Activated CD4-positive, alpha-beta T cell treated with anti-CD3 and anti-CD28 coated beads, Interleukin-2, amount 50 U/mL, for 48 hours (primary cell): ENCODE data around the gene SLC35A3.
"Not testable (repeated sequence)": the region's sequence is repeated elsewhere in the genome, so short reads cannot be mapped to it uniquely, and the experiment has no call there.

ENCODE experiments used
- DNase-seq, 2 experiments: peaks; one replicate each; pipeline ENCODE4 v3.0.0-alpha.2; 2020

SLC35A3 gene

DNA sequence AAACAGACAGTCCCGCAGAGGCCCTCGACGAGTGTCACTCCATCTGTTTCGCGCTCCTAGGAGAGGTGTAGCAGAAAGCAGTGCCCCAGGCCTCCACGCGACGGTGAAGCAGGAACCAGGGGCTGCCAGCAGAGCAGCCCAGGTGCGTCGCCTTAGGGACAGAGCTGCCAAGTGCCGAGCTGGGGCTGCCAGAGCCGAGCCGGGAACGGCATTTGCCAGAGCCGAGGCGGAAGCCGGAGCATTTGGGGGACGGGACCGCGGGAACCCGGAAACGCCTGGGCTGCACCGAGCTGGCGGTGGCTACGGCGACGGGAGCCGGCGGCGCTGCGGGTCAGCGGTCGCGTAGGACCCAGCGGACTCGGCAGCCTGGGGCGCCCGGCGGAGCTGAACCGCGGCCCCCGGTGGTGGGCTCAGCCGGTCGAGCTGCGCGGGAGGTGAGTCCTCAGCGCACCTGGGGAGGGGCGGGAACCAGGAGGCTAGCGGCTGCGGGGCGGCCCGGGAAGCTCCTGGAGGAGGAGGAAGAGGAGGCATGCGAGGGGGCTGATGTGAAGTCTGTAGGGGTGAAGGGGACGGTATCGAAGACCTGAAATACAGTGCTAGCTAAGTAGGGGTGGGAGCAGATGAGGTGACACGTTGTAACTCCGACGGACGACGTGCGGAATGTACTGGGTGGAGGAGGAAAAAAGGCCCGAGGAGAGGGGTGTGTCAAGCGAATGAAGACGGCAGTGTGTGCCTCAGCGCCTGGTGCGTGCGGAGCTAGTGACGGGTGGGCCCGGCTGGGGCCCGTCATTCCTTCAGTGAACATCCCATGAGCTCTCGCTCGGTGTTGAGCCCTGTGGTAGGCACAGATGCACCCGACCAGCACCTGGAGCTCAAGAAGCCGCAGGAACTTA is at the start of gene SLC35A3:
TSS of gene SLC35A3 (plus strand) at position 268 of the 893 bp plus-strand sequence. CDS start 23,559 bp downstream, outside the sequence.
- peak; percentile 82 to 88 for DNase-seq

DNA sequence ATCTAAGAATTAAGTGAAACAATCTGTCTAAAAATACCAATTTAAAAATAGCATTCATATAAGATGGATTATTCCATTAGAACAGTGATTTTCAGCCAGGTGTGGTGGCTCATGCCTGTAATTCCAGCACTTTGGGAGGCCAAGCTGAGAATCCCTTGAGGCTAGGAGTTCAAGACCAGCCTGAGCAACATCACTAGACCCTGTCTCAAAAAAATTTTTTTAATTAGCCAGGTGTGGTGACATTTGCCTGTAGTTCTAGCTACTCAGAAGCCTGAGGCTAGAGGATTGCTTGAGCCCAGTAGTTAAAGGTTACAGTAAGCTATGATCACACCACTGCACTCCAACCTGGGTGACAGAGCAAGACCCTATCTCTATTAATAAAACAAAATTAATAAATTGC is 35.0 kb upstream of the SLC35A3 start:
- no peak for DNase-seq

DNA sequence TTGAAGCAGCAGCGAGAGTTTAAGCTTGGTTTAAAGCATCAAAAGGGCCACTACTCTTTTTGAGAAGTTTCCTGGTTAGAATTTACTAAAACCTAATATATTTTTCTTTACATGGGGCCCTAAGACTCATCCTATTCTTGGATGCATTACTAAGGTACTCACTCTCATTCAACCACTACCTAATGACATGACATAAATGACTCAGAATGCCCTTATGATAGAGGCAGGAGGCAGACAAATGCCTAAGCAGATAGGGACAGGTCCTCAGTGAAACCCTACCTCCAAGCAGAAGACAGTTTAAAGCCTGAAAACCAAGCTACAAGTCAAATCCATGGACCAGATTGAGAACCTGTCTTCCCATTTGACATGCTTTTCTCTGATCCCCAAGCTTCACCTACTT is 34.3 kb upstream of the SLC35A3 start:
- DNase-seq: no peak

DNA sequence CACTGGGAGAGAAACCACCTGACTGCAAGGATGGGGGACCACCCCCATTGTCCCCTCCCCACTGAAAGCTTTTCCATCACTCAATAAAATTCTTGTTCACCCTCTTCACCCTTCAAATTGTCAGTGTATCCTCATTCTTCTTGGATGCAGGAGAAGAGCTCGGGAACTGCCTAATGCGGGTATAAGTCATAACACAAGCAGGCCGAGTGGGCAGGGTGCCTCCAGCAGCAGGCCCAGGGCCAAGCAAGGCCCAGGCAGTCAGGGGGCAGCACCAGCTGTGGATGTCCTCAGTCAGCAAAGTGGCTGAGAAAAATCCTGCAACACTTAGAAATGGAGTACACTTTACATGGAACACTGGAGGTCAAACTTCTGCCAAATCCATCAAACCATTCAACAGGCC is 33.7 kb upstream of the SLC35A3 start:
- no peak for DNase-seq

DNA sequence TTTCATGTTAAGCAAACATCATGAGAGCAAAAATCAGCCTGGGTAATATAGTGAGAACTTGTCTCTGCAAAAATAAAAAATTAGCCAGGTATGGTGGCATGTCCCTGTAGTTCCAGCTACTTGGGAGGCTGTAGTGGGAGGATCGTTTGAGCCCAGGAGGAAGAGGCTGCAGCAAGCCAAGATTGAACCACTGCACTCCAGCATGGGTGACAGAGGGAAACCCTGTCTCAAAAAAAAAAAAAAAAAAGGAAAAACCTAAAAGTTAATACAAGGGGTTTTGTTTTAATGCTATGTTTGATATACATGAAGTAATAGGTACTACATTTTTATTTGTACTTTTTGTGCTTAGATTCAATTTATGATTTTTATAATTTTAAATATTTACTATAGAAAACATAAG is 27.1 kb upstream of the SLC35A3 start:
- DNase-seq: no peak

DNA sequence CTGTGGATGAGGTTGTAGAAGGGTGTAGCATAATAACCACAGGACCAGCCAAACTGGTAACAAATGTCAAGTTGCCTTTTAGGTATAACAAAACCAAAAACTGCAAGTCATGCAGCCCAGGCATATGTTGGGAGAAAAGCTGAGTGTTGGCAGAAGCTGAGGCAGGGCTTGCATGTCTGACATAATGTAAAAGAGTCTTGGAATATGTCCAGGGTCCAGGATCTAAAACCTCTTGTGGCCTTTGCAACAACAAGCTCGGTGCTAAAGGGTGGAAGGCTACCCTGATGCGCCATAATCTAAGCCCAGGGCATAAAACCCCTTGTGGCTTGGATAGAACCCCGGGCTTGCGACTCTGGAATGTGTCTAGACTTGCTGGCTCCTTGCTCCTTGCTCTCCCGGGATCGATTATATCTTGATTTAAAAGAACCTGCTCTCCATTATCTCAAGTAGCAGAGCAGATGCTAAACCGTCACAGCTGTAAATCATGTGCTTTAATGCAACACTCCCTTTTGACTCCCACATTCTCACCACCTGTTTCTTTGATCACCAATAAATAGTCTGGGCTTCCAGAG is 26.5 kb upstream of the SLC35A3 start:
- DNase-seq: no peak

DNA sequence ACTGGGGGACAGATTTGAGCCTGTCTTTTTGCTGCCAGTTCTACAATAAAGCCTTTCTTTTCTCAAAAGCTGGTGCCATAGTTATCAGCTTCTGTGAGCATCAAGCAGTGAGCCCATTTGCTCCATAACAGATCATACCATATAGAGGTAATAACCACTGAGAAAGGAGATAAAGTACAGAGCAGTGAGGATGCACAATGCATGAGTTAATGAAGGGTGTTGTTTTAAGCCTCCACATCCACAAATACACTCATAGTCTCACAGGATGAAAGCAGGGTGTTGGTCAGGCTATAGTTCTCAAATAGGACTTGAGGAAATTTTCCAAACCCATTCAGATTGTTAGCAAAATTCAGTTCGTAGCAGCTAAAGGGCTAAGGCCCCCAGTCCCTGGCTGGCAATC is 25.6 kb upstream of the SLC35A3 start:
- DNase-seq: no peak

DNA sequence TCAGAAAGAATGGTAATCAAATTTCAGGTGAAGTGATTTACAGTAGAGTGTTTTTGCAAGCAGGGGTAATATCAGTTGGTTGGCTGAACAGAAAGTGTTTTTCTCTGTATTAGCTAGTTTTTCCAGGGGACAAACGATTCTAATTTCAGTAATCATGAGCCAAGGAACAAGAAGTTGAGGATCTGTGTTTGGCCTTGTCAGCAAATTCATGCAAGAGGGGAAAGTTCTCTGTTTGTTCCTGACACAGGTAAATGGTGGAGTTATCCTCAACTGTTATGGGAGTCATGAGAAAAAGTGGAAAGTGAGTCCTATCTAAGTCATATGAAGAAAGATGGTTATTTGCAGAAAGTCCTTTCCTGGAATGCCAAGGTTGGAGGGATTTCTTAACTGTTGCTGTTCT is 24.6 kb upstream of the SLC35A3 start:
- DNase-seq: no peak

DNA sequence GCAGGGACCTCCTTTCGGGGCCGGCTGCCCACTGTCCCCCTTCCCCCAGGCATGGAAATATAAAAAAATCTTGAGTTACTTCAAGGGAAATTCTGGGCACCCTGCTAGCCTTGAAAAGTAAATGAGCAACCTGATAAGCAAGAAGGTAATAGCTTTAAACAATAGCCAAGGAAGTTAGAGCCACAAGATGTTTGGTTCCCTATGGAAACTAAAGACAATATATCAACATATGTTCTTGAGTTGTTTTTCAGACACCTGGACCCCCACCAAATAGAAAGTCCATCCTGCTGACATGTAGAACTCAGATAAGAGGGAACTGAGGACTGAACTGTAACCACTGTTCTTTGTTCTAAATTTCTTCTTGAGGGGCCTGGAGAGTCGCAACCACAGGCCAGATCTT is 19.3 kb upstream of the SLC35A3 start:
- no peak for DNase-seq

DNA sequence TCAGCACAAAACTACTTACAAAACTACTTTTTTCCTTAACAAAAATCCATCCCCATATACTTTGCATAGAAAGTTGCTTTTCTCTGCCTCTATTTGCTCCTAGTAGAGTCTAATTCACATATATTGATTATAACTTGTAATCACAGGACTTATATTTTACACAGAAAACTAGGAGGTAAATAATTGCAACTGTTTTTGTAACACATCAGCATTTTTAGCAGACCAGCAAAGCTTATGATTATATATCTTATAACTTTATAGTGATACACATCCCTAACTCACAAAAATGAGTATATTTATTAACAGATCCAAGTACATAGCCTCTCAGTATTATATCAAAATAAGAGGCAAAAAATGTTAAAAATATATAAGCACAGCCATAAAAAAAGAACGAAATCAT is 17.3 kb upstream of the SLC35A3 start:
- no peak for DNase-seq

DNA sequence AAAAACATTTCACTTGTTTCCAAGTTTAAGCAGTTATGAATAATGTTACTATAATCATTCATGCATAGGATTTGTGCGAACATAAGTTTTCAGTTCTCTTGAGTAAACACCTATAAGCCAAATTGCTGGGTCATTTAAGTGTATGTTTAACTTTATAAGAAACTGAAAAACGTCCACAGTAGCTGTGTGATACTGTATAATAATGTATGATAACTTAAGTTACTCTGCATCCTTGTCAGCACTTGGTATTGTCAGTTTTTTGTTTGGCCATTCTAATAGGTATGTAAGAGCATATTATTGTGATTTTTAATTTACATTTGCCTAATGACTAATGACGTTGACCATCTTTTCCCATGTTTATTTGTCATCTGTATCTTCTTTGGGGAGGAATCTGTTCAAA is 14.4 kb upstream of the SLC35A3 start:
- no peak for DNase-seq

DNA sequence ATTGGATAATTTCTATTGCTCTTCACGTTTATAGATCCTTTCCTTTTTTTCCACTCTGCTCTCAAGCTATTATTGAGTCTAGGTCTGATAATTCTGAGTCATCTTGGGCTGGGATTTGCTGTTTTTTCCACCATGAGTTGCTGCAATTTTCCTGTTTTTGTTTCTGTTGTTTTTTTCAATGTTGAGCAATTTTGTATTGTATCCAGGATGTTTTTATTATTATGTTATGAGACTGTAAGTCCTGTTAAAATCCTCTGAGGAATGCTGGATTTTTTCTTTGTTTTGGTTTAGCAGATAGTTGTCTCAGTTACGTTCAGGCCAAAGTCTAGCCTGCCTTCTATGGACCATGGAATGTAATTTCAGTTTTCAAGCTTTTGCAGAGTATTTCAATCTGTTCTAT is 13.0 kb upstream of the SLC35A3 start:
- DNase-seq: no peak

DNA sequence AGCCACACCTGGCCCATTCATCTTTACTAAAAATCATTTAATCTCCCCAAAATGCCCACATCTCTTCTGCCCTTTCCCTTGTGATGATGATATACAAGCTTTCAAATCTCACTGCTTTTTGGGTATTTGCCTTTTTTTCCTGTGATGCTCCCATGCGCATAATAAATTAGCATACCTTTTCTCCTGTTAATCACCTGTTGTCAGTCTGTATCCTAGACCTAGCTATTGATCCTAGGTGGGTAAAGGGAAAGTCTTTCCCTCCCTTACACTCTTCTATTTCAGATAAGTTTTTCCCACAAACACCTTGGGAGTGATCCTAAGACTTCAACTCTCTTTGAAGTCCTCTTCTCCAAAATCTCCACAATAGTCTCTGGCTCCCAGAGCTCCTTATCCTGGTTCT is 12.0 kb upstream of the SLC35A3 start:
- DNase-seq: no peak

DNA sequence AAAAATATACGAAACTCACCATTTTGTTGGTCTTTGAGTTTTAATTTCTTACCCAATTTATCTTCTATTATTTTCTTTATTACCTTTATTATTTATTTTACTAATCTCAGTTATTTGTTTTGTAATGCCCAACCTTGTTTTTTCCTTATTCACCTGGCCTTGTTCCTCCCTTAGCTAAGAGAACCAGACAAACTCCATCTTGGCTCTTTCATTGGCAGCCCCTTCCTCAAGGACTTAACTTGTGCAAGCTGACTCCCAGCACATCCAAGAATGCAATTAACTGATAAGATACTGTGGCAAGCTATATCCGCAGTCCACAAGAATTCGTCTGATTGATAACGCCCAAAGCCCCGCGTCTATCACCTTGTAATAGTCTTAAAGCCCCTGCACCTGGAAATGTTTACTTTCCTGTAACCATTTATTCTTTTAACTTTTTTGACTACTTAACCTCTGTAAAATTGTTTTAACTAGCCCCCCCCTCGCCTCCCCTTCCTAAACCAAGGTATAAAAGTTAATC is 10.5 kb upstream of the SLC35A3 start:
- not testable (repeated sequence) for DNase-seq

DNA sequence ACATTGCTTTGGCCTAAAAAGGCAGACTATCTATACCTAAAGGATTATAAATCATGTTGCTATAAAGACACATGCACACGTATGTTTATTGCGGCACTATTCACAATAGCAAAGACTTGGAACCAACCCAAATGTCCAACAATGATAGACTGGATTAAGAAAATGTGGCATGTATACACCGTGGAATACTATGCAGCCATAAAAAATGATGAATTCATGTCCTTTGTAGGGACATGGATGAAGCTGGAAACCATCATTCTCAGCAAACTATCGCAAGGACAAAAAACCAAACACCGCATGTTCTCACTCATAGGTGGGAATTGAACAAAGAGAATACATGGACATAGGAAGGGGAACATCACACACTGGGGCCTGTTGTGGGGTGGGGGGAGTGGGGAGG is 9.5 kb upstream of the SLC35A3 start:
- not testable (repeated sequence) for DNase-seq

DNA sequence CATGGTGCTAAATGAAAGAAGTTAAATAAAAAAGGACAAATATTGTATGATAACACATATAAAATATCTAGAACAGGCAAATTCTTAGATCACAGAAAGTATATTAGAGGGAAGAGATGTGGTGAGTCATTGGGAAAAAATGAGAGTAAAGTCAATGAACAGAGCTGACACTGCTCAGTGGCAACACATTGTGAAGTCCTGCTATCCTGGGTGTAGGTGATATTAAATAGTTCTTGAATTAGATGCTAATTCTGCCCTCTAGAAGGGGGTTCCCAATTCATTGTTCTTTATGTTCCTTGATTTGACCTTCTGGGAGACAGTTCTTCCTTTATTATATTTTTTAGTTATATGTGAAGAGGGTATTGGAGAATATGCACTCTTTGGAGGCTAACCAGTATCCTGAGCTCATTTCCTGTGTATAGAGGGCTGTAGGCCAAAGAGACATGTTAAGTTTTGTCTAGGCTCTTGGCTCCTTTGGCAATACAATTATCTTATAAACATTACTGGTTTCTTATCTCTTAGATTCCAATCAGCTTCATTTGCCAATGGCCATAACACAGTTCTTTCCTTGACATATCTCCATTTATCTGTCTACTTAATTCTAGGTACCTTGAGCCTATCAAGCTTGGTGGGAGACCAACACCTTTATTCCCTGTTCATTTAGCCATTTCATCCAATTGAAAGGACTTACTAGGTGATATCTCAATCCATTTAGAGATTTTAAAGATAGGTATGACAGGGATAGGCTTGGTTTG is 6.6 kb upstream of the SLC35A3 start:
- no peak for DNase-seq

DNA sequence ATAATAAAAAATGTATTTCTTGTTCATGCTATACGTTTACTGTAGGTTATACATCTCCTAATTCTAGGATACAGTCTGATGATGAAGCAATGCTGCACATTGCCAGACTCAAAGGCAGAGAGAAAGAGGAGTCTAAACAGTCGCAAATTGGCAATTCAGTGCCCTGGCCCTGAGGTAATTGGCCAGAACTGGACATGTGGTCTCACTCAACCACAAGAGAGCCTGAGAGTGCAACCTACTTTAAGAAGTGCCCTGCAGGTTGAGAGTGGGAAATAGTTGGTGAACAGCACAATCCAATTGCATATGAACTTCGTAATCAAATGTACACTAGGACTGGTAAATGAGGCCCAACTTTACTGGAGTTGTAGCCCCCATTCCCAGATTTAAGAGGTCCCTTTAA is 5.0 kb upstream of the SLC35A3 start:
- DNase-seq: no peak

DNA sequence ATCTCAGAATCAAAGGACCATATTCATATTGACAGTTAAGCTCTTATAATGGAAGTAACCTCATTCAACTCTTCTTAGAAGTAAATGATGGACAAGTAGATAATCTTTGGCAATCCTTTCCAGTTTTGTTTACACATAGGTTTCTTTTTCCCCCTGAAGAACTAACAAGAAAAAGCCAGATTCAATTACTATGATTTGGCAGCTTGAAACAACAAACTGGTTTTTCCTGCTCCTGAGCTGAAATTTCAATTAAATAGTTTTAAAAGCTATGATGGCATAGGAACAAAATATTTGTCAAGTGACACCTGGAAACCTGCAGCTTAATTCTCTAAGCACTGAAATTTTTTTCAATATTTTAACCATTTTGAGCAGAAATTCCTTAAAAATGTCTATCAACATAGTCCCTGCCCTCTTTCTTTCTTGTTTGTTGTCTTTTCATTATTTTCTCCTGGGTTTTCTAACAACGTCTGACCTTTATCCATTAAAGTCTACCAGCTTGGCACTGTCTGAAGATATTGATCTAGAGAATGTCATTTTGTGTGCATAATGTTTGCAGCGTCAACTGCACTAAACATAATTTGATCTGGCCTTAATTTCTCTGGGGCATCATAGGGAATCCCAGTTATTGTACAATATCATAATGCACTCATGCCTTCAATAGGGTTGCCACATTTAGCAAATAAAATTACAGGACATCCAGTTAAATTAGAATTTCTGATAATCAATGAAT is 4.0 kb upstream of the SLC35A3 start:
- no peak for DNase-seq

DNA sequence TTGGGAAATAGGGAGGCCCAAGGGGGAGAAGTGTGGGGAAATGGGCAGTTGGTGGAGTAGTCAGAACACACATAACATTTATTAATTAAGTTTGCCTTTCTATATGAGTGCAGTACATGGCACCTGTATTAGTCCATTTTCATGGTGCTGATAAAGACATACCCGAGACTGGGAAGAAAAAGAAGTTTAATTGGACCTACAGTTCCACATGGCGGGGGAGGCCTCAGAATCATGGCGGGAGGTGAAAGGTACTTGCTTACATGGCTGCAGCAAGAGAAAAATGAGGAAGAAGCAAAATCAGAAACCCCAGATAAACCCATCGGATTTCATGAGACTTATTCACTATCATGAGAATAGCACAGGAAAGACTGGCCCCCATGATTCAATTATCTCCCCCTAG is 1.6 kb upstream of the SLC35A3 start:
- DNase-seq: no peak

DNA sequence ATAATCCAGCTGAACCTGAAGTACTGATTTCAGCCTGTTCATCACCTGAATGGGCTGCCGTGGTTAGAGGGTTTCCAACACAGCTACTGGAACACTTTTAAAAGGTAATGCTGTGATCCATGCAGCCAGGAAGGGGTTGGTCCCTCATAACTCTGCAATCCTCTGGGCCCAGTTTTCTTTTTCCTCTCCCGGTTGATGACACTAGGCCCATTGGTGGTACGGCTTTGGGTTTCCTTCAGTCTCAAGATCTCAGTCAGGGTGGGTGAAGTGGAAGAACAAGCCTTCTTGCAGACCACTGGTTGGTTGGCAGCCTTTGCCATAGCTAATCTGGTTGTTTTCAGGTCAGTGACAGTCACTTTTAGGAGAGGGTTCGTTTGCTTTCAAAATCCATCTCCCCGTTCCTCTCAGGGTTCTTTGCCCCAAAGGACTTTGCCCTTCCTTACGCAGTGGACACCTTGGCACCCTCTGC is 502 bp upstream of the SLC35A3 start:
- DNase-seq: no peak

DNA sequence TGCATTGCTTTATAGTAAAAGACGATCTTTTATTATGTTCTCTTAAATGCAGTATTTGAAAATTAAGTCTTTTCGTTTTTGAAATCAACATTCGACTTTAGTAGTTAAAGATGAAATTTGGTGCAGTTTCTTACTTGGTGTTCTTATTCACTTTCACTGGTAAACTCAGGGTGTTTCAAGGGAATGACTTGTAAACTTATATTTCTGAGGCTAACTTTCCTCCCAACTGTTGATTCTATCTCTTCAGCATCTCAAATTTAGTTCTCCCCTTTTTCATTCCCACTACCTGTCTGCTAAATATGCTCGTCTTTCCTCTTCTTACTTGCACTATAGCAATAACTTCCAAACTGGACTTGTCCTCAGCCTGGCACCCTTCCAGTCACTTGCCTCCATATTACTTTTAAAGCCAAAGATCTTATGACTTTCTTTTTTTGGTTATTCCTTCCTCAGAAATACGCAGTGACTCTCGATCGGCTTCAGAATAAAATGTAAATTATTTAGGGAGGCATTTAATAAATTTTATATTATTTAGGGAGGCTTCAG is 988 bp downstream of the SLC35A3 start:
- no peak for DNase-seq

DNA sequence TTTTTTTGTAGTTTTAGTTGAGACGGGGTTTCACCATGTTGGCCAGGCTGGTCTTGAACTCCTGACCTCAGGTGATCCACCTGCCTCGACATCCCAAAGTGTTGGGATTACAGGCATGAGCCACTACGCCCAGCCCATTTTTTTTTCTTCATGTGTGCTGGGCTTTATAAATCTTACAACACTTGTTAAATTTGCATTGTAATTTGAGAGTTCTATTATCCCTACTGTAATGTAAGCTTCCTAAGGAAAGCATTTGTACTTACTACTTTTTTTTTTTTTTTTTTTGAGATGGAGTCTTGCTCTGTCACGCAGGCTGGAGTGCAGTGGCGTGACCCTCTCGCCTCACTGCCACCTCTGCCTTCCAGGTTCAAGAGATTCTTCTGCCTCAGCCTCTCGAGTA is 2.3 kb downstream of the SLC35A3 start:
- DNase-seq: not testable (repeated sequence)

DNA sequence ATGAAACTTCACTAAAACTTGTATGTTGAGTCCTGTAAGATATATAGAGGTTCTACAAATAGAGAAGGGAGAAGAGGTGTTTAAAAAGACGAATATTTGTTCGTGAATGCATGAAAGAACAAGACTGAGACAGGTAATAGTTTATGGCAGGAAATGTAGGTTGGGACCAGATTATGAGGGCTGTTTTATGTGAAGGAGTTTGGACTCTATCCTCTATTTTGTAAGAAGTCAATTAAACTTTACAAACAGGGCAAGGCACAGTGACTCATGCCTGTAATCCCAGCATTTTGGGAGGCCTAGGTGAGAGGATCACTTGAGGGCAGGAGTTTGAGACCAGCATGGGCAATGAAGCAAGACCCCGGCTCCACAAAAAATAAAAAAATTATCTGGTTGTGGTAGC is 5.7 kb downstream of the SLC35A3 start:
- DNase-seq: no peak
